Choroid plexus epithelial cell (primary cell): ENCODE measurements around the gene SLC9A1.
A peak's percentile ranks its signal among the peaks of the same experiment; 100 is the strongest.

Experiments used
- DNase-seq: peaks from one replicate; pipeline ENCODE4 v3.0.0-alpha.2; 2010; ENCODE audit warnings: low read depth
- H3K4me3 ChIP-seq: 2 replicates; pipeline ENCODE4 v1.5.1; 2011; ENCODE audit warnings: low read depth, mild to moderate bottlenecking, control low read depth, low read length, moderate library complexity
- TF ChIP-seq, protein P1 (sequence below): conservative IDR thresholded peaks from 2 replicates; pipeline ENCODE4 v1.5.1; 2011; ENCODE audit warnings: low read depth, mild to moderate bottlenecking, control low read depth, inconsistent platforms, low read length, moderate library complexity

The SLC9A1 gene

DNA sequence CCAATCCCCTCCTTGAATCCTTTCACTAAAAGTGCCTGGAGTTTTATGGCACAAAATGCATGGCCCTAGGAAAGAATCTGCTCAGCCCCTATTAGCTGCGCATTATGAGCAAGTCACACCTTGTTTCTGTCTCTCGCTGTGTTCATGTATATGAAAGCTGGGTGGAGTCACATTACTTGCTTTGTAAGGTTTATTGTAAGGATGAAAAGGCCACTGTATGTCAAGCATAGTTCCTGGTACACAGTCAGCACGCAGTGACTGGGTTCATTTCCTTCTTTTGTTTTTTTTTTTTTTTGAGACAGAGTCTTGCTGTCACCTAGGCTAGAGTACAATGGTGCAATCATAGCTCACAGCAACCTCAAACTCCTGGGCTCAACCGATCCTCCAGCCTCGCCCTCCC, 6.7 kb upstream of the SLC9A1 start:
- no peak for DNase-seq
- H3K4me3 ChIP-seq: no peak overlapping the region
- TF ChIP-seq, protein P1, sequence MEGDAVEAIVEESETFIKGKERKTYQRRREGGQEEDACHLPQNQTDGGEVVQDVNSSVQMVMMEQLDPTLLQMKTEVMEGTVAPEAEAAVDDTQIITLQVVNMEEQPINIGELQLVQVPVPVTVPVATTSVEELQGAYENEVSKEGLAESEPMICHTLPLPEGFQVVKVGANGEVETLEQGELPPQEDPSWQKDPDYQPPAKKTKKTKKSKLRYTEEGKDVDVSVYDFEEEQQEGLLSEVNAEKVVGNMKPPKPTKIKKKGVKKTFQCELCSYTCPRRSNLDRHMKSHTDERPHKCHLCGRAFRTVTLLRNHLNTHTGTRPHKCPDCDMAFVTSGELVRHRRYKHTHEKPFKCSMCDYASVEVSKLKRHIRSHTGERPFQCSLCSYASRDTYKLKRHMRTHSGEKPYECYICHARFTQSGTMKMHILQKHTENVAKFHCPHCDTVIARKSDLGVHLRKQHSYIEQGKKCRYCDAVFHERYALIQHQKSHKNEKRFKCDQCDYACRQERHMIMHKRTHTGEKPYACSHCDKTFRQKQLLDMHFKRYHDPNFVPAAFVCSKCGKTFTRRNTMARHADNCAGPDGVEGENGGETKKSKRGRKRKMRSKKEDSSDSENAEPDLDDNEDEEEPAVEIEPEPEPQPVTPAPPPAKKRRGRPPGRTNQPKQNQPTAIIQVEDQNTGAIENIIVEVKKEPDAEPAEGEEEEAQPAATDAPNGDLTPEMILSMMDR: no peak

DNA sequence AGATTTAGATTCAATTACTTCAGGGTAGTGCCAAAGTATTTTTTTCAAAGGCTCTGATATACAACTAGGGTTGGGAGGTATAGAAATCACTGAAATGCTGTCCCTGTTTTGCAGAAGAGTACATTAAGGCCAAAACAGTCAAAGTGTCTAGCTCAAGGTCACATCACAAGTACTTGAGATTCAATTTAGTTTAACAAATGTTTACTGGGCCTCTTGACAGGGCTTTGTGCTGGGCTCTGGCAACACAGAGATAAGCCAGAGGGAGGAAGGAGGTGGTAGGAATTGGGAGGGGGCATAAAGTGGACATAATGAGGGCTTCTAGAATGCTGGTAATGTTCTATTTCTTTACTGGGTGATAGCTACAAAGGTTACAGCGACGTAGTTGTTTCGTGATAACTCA, 2.3 kb upstream of the SLC9A1 start:
- TF ChIP-seq, protein P1: no peak
- no peak for DNase-seq

DNA sequence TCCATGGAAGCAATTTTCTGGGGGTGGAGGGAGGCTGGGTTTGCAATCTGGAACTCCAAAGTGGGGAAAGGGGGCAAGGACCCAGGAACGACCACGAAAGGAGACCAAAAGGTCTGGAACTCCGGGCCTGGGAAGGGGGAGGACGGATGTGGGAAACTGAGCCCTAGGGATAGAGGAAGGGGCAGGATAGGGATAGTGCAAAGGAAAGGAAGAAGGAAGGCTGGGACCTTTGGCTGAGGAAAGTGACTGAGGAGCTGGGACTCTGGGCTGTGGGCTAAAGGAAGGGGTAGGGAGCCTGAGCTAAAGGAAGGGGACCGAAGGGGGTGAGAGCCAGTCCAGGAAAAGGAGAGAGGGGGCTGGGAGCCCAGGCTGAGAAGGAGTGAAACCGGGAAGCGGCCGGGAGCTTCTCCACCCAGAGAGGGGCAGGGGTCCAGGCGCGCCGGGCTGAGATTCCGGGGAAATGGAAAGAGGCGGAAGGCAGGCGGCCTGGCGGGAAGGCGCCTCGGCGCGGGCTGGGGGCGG, 395 bp downstream of the SLC9A1 start:
- no peak for DNase-seq
- TF ChIP-seq, protein P1: no peak
- peak overlapping the region; percentile 69 for H3K4me3 ChIP-seq

More for the DNA sequence above, 2.3 kb upstream of the SLC9A1 start:
- no peak overlapping the region for H3K4me3 ChIP-seq

DNA sequence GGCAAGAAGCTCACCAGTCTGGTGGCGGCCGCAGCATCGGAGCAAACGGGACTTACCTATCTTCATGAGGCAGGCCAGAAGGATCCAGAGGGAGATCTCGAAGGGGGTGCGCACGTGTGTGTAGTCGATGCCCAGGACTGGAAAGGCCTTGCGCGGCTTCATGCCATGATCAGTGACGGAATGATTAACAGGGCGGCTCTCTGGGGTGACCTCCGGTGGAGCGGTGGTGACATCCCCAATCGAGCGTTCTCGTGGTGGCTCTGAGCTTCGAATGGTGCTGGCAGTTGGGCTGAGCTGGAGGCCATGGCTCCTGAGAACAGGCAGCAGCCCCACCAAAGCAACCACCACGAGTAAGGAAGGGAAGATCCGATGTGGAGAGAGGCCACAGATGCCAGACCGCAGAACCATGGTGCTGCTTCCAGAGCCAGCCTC, 982 bp downstream of the SLC9A1 start:
- H3K4me3 ChIP-seq: peak overlapping the region; percentile 69
- DNase-seq: no peak
- TF ChIP-seq, protein P1: no peak

DNA sequence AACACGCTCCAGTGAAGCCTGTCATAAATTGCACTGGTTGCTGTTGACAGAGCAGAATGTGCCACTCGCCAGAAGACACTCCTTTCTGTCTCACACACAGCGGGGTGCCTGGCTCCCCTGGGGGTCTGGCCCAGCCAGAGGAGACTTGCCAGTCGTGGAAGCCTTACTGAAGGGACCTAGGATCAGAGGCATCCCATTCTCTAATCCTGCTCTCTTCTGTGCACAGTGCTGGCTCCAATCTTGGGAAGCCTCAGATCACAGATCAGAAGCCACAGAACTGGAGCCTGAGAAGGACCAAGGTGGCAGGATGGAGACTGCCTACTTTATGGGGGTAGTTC, 1.4 kb downstream of the SLC9A1 start:
- H3K4me3 ChIP-seq: peak overlapping the region; percentile 46
- DNase-seq: peak; percentile 27
- TF ChIP-seq, protein P1: no peak

DNA sequence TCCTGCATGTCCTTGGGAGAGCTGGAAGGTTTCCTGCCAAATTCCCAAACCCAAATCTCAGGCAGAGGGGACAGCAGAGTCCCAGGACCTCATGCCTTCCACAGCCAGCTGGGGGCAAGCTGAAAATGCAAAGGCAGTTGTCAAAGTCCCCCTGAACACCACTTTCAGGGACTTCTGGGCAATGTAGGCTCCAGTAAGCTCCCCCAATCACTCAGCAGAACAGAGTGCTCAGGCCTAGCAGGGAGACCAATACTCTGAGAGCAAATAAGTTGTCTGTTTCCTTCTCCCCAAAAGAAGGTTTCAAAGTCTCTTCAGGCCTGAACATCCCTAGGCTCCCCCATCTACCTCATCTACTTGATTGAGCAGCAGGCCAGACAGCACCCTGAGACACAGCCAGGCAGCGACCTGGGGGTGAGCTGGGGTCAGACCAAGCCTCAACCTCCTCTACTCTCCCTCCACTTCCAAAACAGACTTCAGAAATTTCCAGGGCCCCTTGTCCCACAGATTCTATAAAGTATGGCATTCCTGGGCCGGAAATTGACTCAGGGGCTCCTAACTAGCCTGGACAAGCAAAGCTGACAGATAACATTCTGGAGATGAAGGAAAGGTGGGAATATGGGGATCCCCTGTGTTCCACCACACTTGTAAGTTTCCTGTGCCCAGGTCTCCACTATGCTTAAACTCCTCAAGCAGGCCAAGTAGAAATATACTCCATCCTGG, 1.9 kb downstream of the SLC9A1 start:
- peak; percentile 30 for DNase-seq
- TF ChIP-seq, protein P1: no peak
- peak overlapping the region; percentile 46 for H3K4me3 ChIP-seq
